NB4 (cell line): ENCODE data around the gene EEF1A2.

ENCODE experiments used
- DNase-seq: peaks from one replicate; pipeline ENCODE4 v3.0.0; 2010; ENCODE audit warnings: low read depth
- H3K4me3 ChIP-seq: one replicate; pipeline ENCODE4 v1.5.1; 2011; ENCODE audit warnings: mild to moderate bottlenecking, low read depth, low read length, moderate library complexity
- CTCF ChIP-seq: IDR thresholded peaks from one replicate; pipeline ENCODE4 v1.5.1; 2012; ENCODE audit warnings: low read depth, low read length
- MAX ChIP-seq: IDR thresholded peaks from 2 replicates; pipeline ENCODE4 v1.6.1; 2011; ENCODE audit warnings: low read depth, low read length
- MYC ChIP-seq: IDR thresholded peaks from 2 replicates; pipeline ENCODE4 v1.6.1; 2011; ENCODE audit warnings: low read depth, low read length
- POLR2A ChIP-seq: IDR thresholded peaks from 2 replicates; pipeline ENCODE4 v1.6.1; 2011; ENCODE audit warnings: mild to moderate bottlenecking; ENCODE audit not compliant: insufficient read length; ENCODE audit errors: extremely low read depth

The EEF1A2 gene

DNA sequence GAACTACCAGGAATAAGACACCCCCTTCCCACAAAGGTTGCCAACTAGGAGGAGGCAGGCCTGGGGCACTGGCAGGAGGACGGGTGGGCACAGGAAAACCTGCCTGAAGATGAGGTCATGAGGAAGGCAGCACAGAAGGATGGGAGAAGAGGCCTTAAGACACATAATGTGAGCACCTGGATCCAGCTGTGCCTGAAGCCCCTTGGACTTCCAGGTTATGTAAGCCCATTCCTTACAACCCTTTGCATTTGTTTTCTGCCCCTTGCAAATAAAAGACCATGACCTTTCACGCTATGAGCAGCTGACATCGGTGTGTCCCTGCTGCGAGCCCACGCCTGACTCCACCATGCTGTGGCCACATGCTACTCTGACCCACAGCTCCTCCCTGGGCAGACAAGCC lies 49.9 kb downstream of the EEF1A2 start:
- DNase-seq: no peak
- no peak for TF ChIP-seq CTCF
- no peak for TF ChIP-seq POLR2A
- TF ChIP-seq MAX: no peak
- TF ChIP-seq MYC: no peak
- no peak overlapping the region for H3K4me3 ChIP-seq

GRCh38 chr20:63448031-63448430 lies 50.9 kb downstream of the EEF1A2 start:
- TF ChIP-seq MYC: no peak
- TF ChIP-seq CTCF: no peak
- no peak for TF ChIP-seq MAX
- no peak for TF ChIP-seq POLR2A
- no peak overlapping the region for H3K4me3 ChIP-seq
- DNase-seq: no peak

DNA sequence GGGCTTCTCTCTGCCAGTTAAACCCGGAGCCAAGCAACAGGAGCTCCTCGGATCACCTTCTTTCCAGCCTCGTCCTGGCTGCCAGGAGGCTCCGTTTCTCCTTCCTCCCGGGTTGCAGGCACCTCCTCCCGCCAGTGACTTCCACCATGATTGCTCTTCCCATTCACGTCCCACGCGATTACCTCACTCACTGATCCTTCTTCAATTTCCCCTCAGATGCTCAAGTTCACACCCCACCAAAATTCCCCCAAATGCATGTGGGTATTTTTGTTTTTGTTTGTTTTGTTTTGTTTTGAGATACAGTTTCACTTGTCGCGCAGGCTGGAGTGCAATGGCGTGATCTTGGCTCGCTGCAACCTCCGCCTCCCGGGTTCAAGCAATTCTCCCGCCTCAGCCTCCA lies 51.6 kb downstream of the EEF1A2 start:
- no peak for DNase-seq
- H3K4me3 ChIP-seq: no peak overlapping the region
- no peak for TF ChIP-seq POLR2A
- no peak for TF ChIP-seq MYC
- TF ChIP-seq MAX: no peak

GRCh38 chr20:63446216-63447024 lies 52.5 kb downstream of the EEF1A2 start:
- no peak overlapping the region for H3K4me3 ChIP-seq
- DNase-seq: no peak
- TF ChIP-seq CTCF (no peak), MYC (no peak), MAX (no peak)

- no peak overlapping the region for H3K4me3 ChIP-seq
- TF ChIP-seq MAX: no peak
- no peak for TF ChIP-seq MYC
- no peak for TF ChIP-seq POLR2A
- DNase-seq: no peak
Observed at GRCh38 chr20:63445075-63445734, 53.7 kb downstream of the EEF1A2 start.

- DNase-seq: no peak
- H3K4me3 ChIP-seq: no peak overlapping the region
- TF ChIP-seq MYC: no peak
Observed at GRCh38 chr20:63444548-63444947, 54.3 kb downstream of the EEF1A2 start.

DNA sequence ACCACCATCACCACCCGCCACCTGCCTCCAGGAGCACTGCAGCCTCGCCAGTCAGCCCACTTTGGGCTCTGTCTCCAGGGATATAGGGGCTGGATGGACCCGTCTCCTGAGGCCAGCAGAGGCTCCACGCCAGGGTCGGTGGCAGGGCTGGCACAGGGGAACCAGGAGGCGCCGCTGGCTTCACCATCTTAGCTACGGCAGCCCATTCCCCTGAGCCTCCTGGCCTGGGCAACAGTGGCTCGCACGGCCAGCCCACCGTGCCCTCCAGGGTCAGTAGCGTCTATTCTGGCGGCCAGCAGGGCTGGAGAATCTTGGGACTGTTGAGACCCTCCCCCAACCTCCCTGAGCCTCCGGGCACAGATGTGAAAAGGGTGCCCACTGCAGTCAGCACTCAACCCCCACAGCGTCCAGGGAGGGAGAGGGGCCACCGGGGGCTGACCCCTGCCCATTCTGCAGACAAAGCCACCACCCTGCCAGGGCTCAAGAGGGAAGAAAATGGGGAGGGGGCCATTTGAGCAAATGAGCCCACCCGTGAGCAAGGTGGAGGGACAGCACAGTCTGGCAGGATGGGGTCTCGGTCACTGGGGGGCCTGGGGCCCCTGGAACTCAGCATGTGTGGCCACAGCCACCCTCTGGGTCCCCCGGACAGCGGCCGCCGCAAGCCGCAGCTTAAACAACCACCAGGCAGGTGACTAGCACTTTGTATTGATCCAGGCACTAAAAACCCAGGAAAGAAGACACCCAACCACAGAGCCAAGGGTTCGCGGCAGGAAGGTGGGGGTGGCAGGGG lies 55.1 kb downstream of the EEF1A2 start:
- DNase-seq: no peak
- no peak overlapping the region for H3K4me3 ChIP-seq
- TF ChIP-seq MAX (no peak), MYC (no peak), POLR2A (no peak), CTCF (no peak)
